Calu3 (cell line): Measurements from ENCODE around the gene RAD51B. TPM values are rescaled to one million over a fixed set of nuclear protein-coding genes. Genes with fewer than 3 reads are reported as not detected.

Experiments
- BruUV-seq: library from RNA; stranded (reverse); fragments of 400-500 nt; replicated peaks from 2 replicates; lab custom pipeline; 2021; lab: Mats Ljungman, UMichigan
- CTCF ChIA-PET: fragments of 300-600 bp; sonication (Branson Sonifier 250); formaldehyde crosslinking; loops from one replicate; lab custom pipeline; 2022; ENCODE audit warnings: antibody characterized with exemption; lab: Charles Lee
- DNase-seq: peaks from one replicate; pipeline ENCODE4 v3.0.0; 2022
- H3K27ac Mint-ChIP-seq: one replicate; pipeline ENCODE4 v1.8.0; 2022; ENCODE audit warnings: mixed read lengths; ENCODE audit not compliant: unreplicated experiment
- H3K27me3 Mint-ChIP-seq: one replicate; pipeline ENCODE4 v1.8.0; 2022; ENCODE audit warnings: mixed read lengths; ENCODE audit not compliant: unreplicated experiment
- H3K36me3 Mint-ChIP-seq: one replicate; pipeline ENCODE4 v1.8.0; 2022; ENCODE audit warnings: mild to moderate bottlenecking, moderate library complexity, mixed read lengths; ENCODE audit not compliant: insufficient read depth, unreplicated experiment
- H3K4me1 Mint-ChIP-seq: one replicate; pipeline ENCODE4 v1.8.0; 2022; ENCODE audit warnings: mild to moderate bottlenecking, low read depth, mixed read lengths; ENCODE audit not compliant: unreplicated experiment
- H3K4me3 Mint-ChIP-seq: one replicate; pipeline ENCODE4 v1.8.0; 2022; ENCODE audit warnings: mild to moderate bottlenecking, low read depth, moderate library complexity, mixed read lengths; ENCODE audit not compliant: unreplicated experiment
- H3K9me3 Mint-ChIP-seq: one replicate; pipeline ENCODE4 v1.8.0; 2022; ENCODE audit warnings: low read depth, mixed read lengths; ENCODE audit not compliant: unreplicated experiment
- CTCF ChIP-seq: fragments of 200-600 bp; IDR thresholded peaks from one replicate; pipeline ENCODE4 v1.8.0; 2022; ENCODE audit warnings: antibody characterized with exemption; ENCODE audit not compliant: unreplicated experiment
- intact Hi-C: fragments of 100-400 bp; cut with micrococcal nuclease; formaldehyde crosslinking; loops from one replicate; pipeline ENCODE4 v1.10.0; 2022; ENCODE audit not compliant: unreplicated experiment
- total RNA-seq: library from RNA; stranded (reverse); gene quantifications from 2 replicates; pipeline ENCODE4 v1.2.3, GENCODE V29; 2022

The RAD51B gene
- total RNA-seq, 1 experiment from 2014 or later: 24.7 TPM

- H3K27ac Mint-ChIP-seq: peak overlapping the region; percentile 89
- peaks cover 73% of the 10 kb centered on the region for H3K4me1 Mint-ChIP-seq
- H3K27me3 Mint-ChIP-seq: no peaks in the 10 kb centered on the region
- no peak overlapping the region for H3K4me3 Mint-ChIP-seq
- intact Hi-C loops: loop anchor here (1.0 to 10.0 kb wide), 2 partner anchors 23 to 643 kb away; no protein-coding TSS in a partner anchor
- CTCF ChIA-PET: interaction anchor here (1.4 kb wide), 1 partner anchor 166 kb away, joined by 3 read pairs; no protein-coding TSS in a partner anchor
- no TSS peak for BruUV-seq
- H3K36me3 Mint-ChIP-seq: peaks cover 34% of the 10 kb centered on the region
- TF ChIP-seq CTCF: no peak
- DNase-seq: no peak
- no peaks in the 10 kb centered on the region for H3K9me3 Mint-ChIP-seq
Measured at GRCh38 chr14:68141281-68142088, 321.9 kb downstream of the RAD51B start.

GRCh38 chr14:68143341-68143841 lies 323.8 kb downstream of the RAD51B start:
- Mint-ChIP-seq H3K27me3 (no peaks in the 10 kb centered on the region), H3K9me3 (no peaks in the 10 kb centered on the region), H3K27ac (peak overlapping the region; percentile 93), H3K4me1 (peaks cover 80% of the 10 kb centered on the region), H3K36me3 (peaks cover 34% of the 10 kb centered on the region), H3K4me3 (no peak overlapping the region)
- CTCF ChIA-PET: interaction anchor here (0.7 to 1.1 kb wide), 3 partner anchors 19 to 145 kb away, joined by 3 read pairs; no protein-coding TSS in a partner anchor
- DNase-seq: no peak
- BruUV-seq: no TSS peak
- intact Hi-C loops: loop anchor here (10.0 kb wide), 1 partner anchor 641 kb away; no protein-coding TSS in a partner anchor
- no peak for TF ChIP-seq CTCF

- H3K4me3 Mint-ChIP-seq: no peak overlapping the region
- CTCF ChIA-PET: interaction anchor here (0.8 to 1.9 kb wide), 6 partner anchors 19 to 199 kb away, joined by 3 to 6 read pairs (median 3); no protein-coding TSS in a partner anchor
- H3K9me3 Mint-ChIP-seq: no peaks in the 10 kb centered on the region
- BruUV-seq: no TSS peak
- intact Hi-C loops: loop anchor here (2.0 to 10.0 kb wide), 3 partner anchors 89 to 641 kb away; no protein-coding TSS in a partner anchor
- peaks cover 34% of the 10 kb centered on the region for H3K36me3 Mint-ChIP-seq
- H3K4me1 Mint-ChIP-seq: peaks cover 76% of the 10 kb centered on the region
- peak overlapping the region; percentile 93 for H3K27ac Mint-ChIP-seq
- no peak for DNase-seq
- no peak for TF ChIP-seq CTCF
- no peaks in the 10 kb centered on the region for H3K27me3 Mint-ChIP-seq
Measured at GRCh38 chr14:68144051-68144681, 324.6 kb downstream of the RAD51B start.

GRCh38 chr14:68145036-68145435 lies 325.5 kb downstream of the RAD51B start:
- CTCF ChIA-PET: interaction anchor here (0.8 to 1.9 kb wide), 8 partner anchors 18 to 669 kb away, joined by 3 to 6 read pairs (median 3); no protein-coding TSS in a partner anchor
- Mint-ChIP-seq H3K27me3 (no peaks in the 10 kb centered on the region), H3K9me3 (no peaks in the 10 kb centered on the region), H3K27ac (peak overlapping the region; percentile 93), H3K4me3 (no peak overlapping the region), H3K4me1 (peaks cover 68% of the 10 kb centered on the region), H3K36me3 (peaks cover 30% of the 10 kb centered on the region)
- TF ChIP-seq CTCF: no peak
- intact Hi-C loops: loop anchor here (2.0 to 10.0 kb wide), 5 partner anchors 88 to 640 kb away; no protein-coding TSS in a partner anchor
- DNase-seq: peak; percentile 30
- no TSS peak for BruUV-seq
